IMR-90 (cell line): ENCODE data around the gene PLEKHA4. TPM values are rescaled to one million over a fixed set of nuclear protein-coding genes. Genes with fewer than 3 reads are reported as not detected.
A peak's percentile ranks its signal among the peaks of the same experiment; 100 is the strongest.
"Not testable (repeated sequence)": the region's sequence is repeated elsewhere in the genome, so short reads cannot be mapped to it uniquely, and the experiment has no call there.

Experiments
- ATAC-seq: fragments of 200-7000 bp; cut with Tn5 transposase; 2 replicates; pipeline ENCODE4 v1.9.1; 2020; ENCODE audit warnings: low read depth, mild to moderate bottlenecking, moderate library complexity
- BruUV-seq: library from RNA; stranded (reverse); fragments of 400-500 nt; replicated peaks from 2 replicates; lab custom pipeline; 2021; lab: Mats Ljungman, UMichigan
- CTCF ChIA-PET: fragments of 300-600 bp; formaldehyde crosslinking; extraction: SDS; loops from one replicate; lab custom pipeline; 2021; ENCODE audit warnings: antibody characterized with exemption; lab: Yijun Ruan, JAX
- POLR2A ChIA-PET: fragments of 300-600 bp; sonication (Branson Sonifier 250); formaldehyde crosslinking; loops from one replicate; lab custom pipeline; 2022; ENCODE audit warnings: antibody characterized with exemption; ENCODE audit not compliant: unreplicated experiment; lab: Charles Lee
- DNase-seq: peaks from one replicate; pipeline ENCODE4 v3.0.0; 2013
- H2AFZ ChIP-seq: replicated peaks from 2 replicates; pipeline ENCODE3; 2013; ENCODE audit warnings: low read length, mild to moderate bottlenecking; ENCODE audit not compliant: poor library complexity
- H2AK5ac ChIP-seq: 2 replicates; pipeline ENCODE4 v1.6.1; 2013; ENCODE audit warnings: low read depth, low read length, inconsistent platforms
- H2AK9ac ChIP-seq: replicated peaks from 2 replicates; pipeline ENCODE3; 2013; ENCODE audit warnings: mild to moderate bottlenecking, low read depth, low read length, moderate library complexity; ENCODE audit not compliant: poor library complexity
- H2BK120ac ChIP-seq: 2 replicates; pipeline ENCODE4 v1.6.1; 2013; ENCODE audit warnings: low read depth, low read length, inconsistent platforms
- H2BK15ac ChIP-seq: 3 replicates; pipeline ENCODE4 v1.6.1; 2013; ENCODE audit warnings: low read depth, low read length, inconsistent platforms
- H2BK20ac ChIP-seq: 2 replicates; pipeline ENCODE4 v1.6.1; 2013; ENCODE audit warnings: low read depth, mild to moderate bottlenecking, inconsistent platforms, low read length, moderate library complexity
- H2BK5ac ChIP-seq: 2 replicates; pipeline ENCODE4 v1.6.1; 2013; ENCODE audit warnings: mild to moderate bottlenecking, low read depth, low read length, inconsistent platforms; ENCODE audit not compliant: poor library complexity, severe bottlenecking
- H3K14ac ChIP-seq: replicated peaks from 2 replicates; pipeline ENCODE4 v1.6.1; 2013; ENCODE audit warnings: low read depth, low read length, inconsistent platforms
- H3K18ac ChIP-seq: 2 replicates; pipeline ENCODE4 v1.6.1; 2013; ENCODE audit warnings: low read depth, low read length, control low read depth
- H3K23ac ChIP-seq: 2 replicates; pipeline ENCODE4 v1.6.1; 2013; ENCODE audit warnings: low read depth, low read length, inconsistent platforms
- H3K27ac ChIP-seq: 2 replicates; pipeline ENCODE4 v1.5.1; 2013; ENCODE audit warnings: mild to moderate bottlenecking, control low read depth, low read length; ENCODE audit not compliant: insufficient read depth
- H3K27me3 ChIP-seq: 2 replicates; pipeline ENCODE4 v1.6.1; 2013; ENCODE audit warnings: low read length; ENCODE audit not compliant: control insufficient read depth, insufficient read depth
- H3K36me3 ChIP-seq: 2 replicates; pipeline ENCODE4 v1.6.1; 2013; ENCODE audit warnings: low read length, mixed read lengths; ENCODE audit not compliant: control insufficient read depth, insufficient read depth
- H3K4ac ChIP-seq: 2 replicates; pipeline ENCODE4 v1.6.1; 2013; ENCODE audit warnings: low read depth, low read length, inconsistent platforms
- H3K4me1 ChIP-seq: 2 replicates; pipeline ENCODE4 v1.6.1; 2013; ENCODE audit warnings: low read length, mixed read lengths; ENCODE audit not compliant: control insufficient read depth, insufficient read depth
- H3K4me2 ChIP-seq: 2 replicates; pipeline ENCODE4 v1.6.1; 2013; ENCODE audit warnings: low read depth, mild to moderate bottlenecking, control low read depth, low read length, moderate library complexity
- H3K4me3 ChIP-seq: 2 replicates; pipeline ENCODE4 v1.5.1; 2013; ENCODE audit warnings: low read depth, mild to moderate bottlenecking, control low read depth, low read length, moderate library complexity; ENCODE audit not compliant: insufficient read depth
- H3K56ac ChIP-seq: 2 replicates; pipeline ENCODE4 v1.6.1; 2013; ENCODE audit warnings: low read length, inconsistent platforms; ENCODE audit not compliant: insufficient read depth; ENCODE audit errors: extremely low read depth
- H3K79me1 ChIP-seq, 2 experiments: 2 replicates each; pipeline ENCODE4 v1.6.1; 2013; ENCODE audit warnings: low read length in 2 of 2, inconsistent platforms in 1 of 2, low read depth in 1 of 2
- H3K9ac ChIP-seq: 2 replicates; pipeline ENCODE4 v1.6.1; 2013; ENCODE audit warnings: low read depth, low read length, control low read depth
- H3K9me1 ChIP-seq: 2 replicates; pipeline ENCODE4 v1.6.1; 2013; ENCODE audit warnings: low read length, inconsistent platforms; ENCODE audit not compliant: insufficient read depth
- H3K9me3 ChIP-seq: 2 replicates; pipeline ENCODE4 v1.6.1; 2013; ENCODE audit warnings: low read length; ENCODE audit not compliant: control insufficient read depth, insufficient read depth
- H4K20me1 ChIP-seq: 2 replicates; pipeline ENCODE4 v1.6.1; 2013; ENCODE audit warnings: low read length, inconsistent platforms; ENCODE audit not compliant: insufficient read depth
- H4K5ac ChIP-seq: 2 replicates; pipeline ENCODE4 v1.6.1; 2013; ENCODE audit warnings: mild to moderate bottlenecking, low read depth, low read length, control low read depth
- H4K8ac ChIP-seq, 2 experiments: 2 replicates each; pipeline ENCODE4 v1.6.1; 2013; ENCODE audit warnings: low read depth in 2 of 2, low read length in 2 of 2, control low read depth in 1 of 2, inconsistent platforms in 1 of 2
- H4K91ac ChIP-seq: 2 replicates; pipeline ENCODE4 v1.6.1; 2013; ENCODE audit warnings: low read depth, low read length, inconsistent platforms; ENCODE audit not compliant: insufficient read depth
- BHLHE40 ChIP-seq: fragments of 150-350 bp; IDR thresholded peaks from 2 replicates; pipeline ENCODE4 v1.6.1; 2016; ENCODE audit warnings: mild to moderate bottlenecking, low read depth, low read length
- CTCF ChIP-seq: conservative IDR thresholded peaks from 2 replicates; pipeline ENCODE4 v1.5.1; 2012; ENCODE audit warnings: mild to moderate bottlenecking, low read depth, low read length, improper control_type of control experiment
- MAFK ChIP-seq: IDR thresholded peaks from 2 replicates; pipeline ENCODE4 v1.6.1; 2012; ENCODE audit warnings: low read depth, low read length, improper control_type of control experiment
- MXI1 ChIP-seq: IDR thresholded peaks from 2 replicates; pipeline ENCODE4 v1.6.1; 2012; ENCODE audit warnings: low read depth, mild to moderate bottlenecking, low read length, moderate library complexity, borderline replicate concordance
- RAD21 ChIP-seq: IDR thresholded peaks from 2 replicates; pipeline ENCODE4 v1.6.1; 2012; ENCODE audit warnings: low read length, improper control_type of control experiment
- WGBS, 2 experiments: methylation state at CpG; one replicate each; pipeline versions ENCODE4 v1.1.5 to v1.1.7; 2013; ENCODE audit warnings: missing lambda C conversion rate in 2 of 2; ENCODE audit not compliant: insufficient read length in 1 of 2; ENCODE audit errors: extremely low coverage in 2 of 2; 5-methylcytosine and 5-hydroxymethylcytosine counted together
- dilution Hi-C: fragments of 300-500 bp; cut with HindIII; formaldehyde crosslinking; loops from one replicate; pipeline ENCODE4 v1.14.3; 2018; ENCODE audit warnings: low sequenced_read_pairs; ENCODE audit not compliant: unreplicated experiment
- in situ Hi-C: fragments of 300-500 bp; cut with MboI; formaldehyde crosslinking; loops from 3 replicates; pipeline ENCODE4 v1.14.3; 2019; ENCODE audit warnings: low sequenced_read_pairs, inconsistent platforms, mixed read lengths
- intact Hi-C: fragments of 100-400 bp; cut with micrococcal nuclease; formaldehyde crosslinking; loops from 2 replicates; pipeline ENCODE4 v1.10.0; 2022
- polyA plus RNA-seq, 3 experiments: library from polyadenylated mRNA; depleted of rRNA; stranded (reverse); fragments of >200 nt; gene quantifications; 2 replicates each; pipeline ENCODE4 v1.2.3, GENCODE V29; 2012; ENCODE audit warnings: low replicate concordance in 1 of 3
- total RNA-seq: library from RNA; depleted of rRNA; stranded (reverse); fragments of >200 nt; gene quantifications from 2 replicates; pipeline ENCODE4 v1.2.3, GENCODE V29; 2012
- TF ChIP-seq, protein P1 (sequence below): fragments of 150-350 bp; IDR thresholded peaks from 2 replicates; pipeline ENCODE4 v1.6.1; 2017; ENCODE audit warnings: mild to moderate bottlenecking, antibody characterized with exemption, low read length, low read depth

Gene PLEKHA4
- total and polyA plus RNA-seq, 2 of the 4 experiments (the other 2 are of a cell fraction): 4.5 to 14.4 TPM

DNA sequence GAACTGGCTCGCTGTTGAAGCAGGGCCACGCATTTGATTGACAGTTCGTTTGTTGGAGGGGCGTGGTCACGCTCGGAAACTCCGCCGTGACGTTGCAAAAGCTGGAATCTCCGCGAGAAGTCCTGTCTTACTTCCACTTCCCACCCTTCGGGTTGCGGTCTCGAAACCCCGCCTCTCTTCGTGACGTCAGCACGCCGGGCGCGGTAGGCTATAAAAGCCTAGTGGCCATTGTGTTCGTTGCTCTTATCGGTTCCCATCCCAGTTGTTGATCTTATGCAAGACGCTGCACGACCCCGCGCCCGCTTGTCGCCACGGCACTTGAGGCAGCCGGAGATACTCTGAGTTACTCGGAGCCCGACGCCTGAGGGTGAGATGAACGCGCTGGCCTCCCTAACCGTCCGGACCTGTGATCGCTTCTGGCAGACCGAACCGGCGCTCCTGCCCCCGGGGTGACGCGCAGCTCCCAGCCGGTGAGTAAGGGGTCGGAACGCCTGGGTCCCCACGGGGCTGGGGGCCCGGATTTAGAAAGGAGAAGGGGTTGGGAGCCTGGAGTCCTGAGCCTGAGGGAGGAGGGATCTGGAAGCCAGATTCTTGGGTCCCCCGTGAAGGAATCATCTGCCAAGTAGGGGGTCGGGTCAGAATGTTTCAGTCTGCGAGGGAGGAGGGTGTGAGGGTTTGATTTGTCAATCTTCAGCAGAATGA lies 3.9 kb upstream of the PLEKHA4 start, which contains the start of gene PPP1R15A (continued):
- TF ChIP-seq CTCF: no peak
- TF ChIP-seq MXI1: 0 out of 2 replicates have a peak, but pooled peaks have one; percentile 28
- TF ChIP-seq RAD21: no peak
- no peak for TF ChIP-seq MAFK
- TF ChIP-seq, protein P1, sequence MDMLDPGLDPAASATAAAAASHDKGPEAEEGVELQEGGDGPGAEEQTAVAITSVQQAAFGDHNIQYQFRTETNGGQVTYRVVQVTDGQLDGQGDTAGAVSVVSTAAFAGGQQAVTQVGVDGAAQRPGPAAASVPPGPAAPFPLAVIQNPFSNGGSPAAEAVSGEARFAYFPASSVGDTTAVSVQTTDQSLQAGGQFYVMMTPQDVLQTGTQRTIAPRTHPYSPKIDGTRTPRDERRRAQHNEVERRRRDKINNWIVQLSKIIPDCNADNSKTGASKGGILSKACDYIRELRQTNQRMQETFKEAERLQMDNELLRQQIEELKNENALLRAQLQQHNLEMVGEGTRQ: no peak
- TF ChIP-seq BHLHE40: no peak; the same call in 1 of the 2 replicates

- H4K5ac ChIP-seq, H3K9me3 ChIP-seq, dilution Hi-C loops, H2BK20ac ChIP-seq, H3K56ac ChIP-seq, H3K23ac ChIP-seq, CTCF ChIA-PET, H3K9ac ChIP-seq, H2BK15ac ChIP-seq, H2AK5ac ChIP-seq, H3K27me3 ChIP-seq, intact Hi-C loops, BruUV-seq, H3K9me1 ChIP-seq, ATAC-seq, H3K18ac ChIP-seq, H3K4me3 ChIP-seq, in situ Hi-C loops, H2AK9ac ChIP-seq, DNase-seq: not testable (repeated sequence)
- Histone ChIP-seq H3K27ac (peak overlapping the region; percentile 5; the same call in 1 of the 2 replicates), H2BK5ac (peak overlapping the region; percentile 26), H3K36me3 (peaks cover 31% of the 10 kb centered on the region), H3K4ac (peak overlapping the region; percentile 47), H3K4me2 (peak overlapping the region; percentile 16; the same call in 1 of the 2 replicates), H4K91ac (peak overlapping the region; percentile 3; the same call in 1 of the 2 replicates), H4K8ac (peak overlapping the region in 1 of 2 experiments; percentile 49; a peak in 1 of 4 replicates), H4K20me1 (peaks cover 42% of the 10 kb centered on the region), H3K4me1 (peaks cover 22% of the 10 kb centered on the region), H3K14ac (0 out of 2 replicates have a peak overlapping the region, but pooled peaks have one; percentile 49), H2BK120ac (peak overlapping the region; percentile 44; the same call in 1 of the 2 replicates), H2AFZ (peak overlapping the region; percentile 74), H3K79me1 (peaks cover 7 to 63% of the 10 kb centered on the region in 2 experiments)
- 100% methylated on average over 2 of the region's 31 CpGs; no CpG with 5 or more reads in 1 of the 2 experiments for WGBS, 2 experiments
- POLR2A ChIA-PET: interaction anchor here (0.5 to 1.0 kb wide), 6 partner anchors 9 to 108 kb away, joined by 3 to 13 read pairs (median 5); no protein-coding TSS in a partner anchor
Observed at GRCh38 chr19:48871471-48872181, 3.2 kb upstream of the PLEKHA4 start.
